ENCODE measurements around the gene ACACA. TPM values are rescaled to one million over a fixed set of nuclear protein-coding genes. Genes with fewer than 3 reads are reported as not detected.
A peak's percentile ranks its signal among the peaks of the same experiment; 100 is the strongest.

Gene ACACA
- total and polyA plus RNA-seq, 2 donors from 2014 or later = 13.8 to 34.9 TPM

GRCh38 chr17:37096071-37096470 is 310.6 kb downstream of the ACACA start:
- no peaks in the 10 kb centered on the region for H3K9me3 ChIP-seq (ENCODE audit: control insufficient read depth in 2 of 3, insufficient read depth in 1 of 3, low read length in 3 of 3)
- DNase-seq (no peak), FAIRE-seq (no peak)
- intact Hi-C loops (cut with DNase I) = no loop called here
- no peak overlapping the region for H3K4me3 ChIP-seq (ENCODE audit: low read length in 3 of 3)
- H3K9ac ChIP-seq (ENCODE audit: low read length in 3 of 3) = no peak overlapping the region
- H3K4me1 ChIP-seq (ENCODE audit: control insufficient read depth in 2 of 3, insufficient read depth in 2 of 3, low read depth in 1 of 3, low read length in 3 of 3) = no peaks in the 10 kb centered on the region
- H3K27me3 ChIP-seq (ENCODE audit: control insufficient read depth, insufficient read depth, low read length) = no peaks in the 10 kb centered on the region
- no peak for TF ChIP-seq CTCF (IDR thresholded peaks at IDR 0.05; ENCODE audit: borderline replicate concordance, extremely low read depth, insufficient read depth)
- H3K27ac ChIP-seq (ENCODE audit: low read depth in 2 of 2, low read length in 2 of 2) = no peak overlapping the region
- H3K36me3 ChIP-seq (ENCODE audit: control insufficient read depth in 2 of 3, insufficient read depth in 3 of 3, low read length in 3 of 3) = peaks cover 0 to 13% (median 12%) of the 10 kb centered on the region in 3 donors

GRCh38 chr17:37094391-37094790 is 312.2 kb downstream of the ACACA start:
- Histone ChIP-seq H3K4me3 (ENCODE audit: low read length in 3 of 3) (no peak overlapping the region), H3K36me3 (ENCODE audit: control insufficient read depth in 2 of 3, insufficient read depth in 3 of 3, low read length in 3 of 3) (peaks cover 0 to 13% (median 12%) of the 10 kb centered on the region in 3 donors), H3K27ac (ENCODE audit: low read depth in 2 of 2, low read length in 2 of 2) (no peak overlapping the region), H3K4me1 (ENCODE audit: control insufficient read depth in 2 of 3, insufficient read depth in 2 of 3, low read depth in 1 of 3, low read length in 3 of 3) (peaks cover 0 to 2% (median 2%) of the 10 kb centered on the region in 3 donors), H3K9ac (ENCODE audit: low read length in 3 of 3) (no peak overlapping the region), H3K27me3 (ENCODE audit: control insufficient read depth, insufficient read depth, low read length) (no peaks in the 10 kb centered on the region), H3K9me3 (ENCODE audit: control insufficient read depth in 2 of 3, insufficient read depth in 1 of 3, low read length in 3 of 3) (no peaks in the 10 kb centered on the region)
- intact Hi-C loops (cut with DNase I) = no loop called here
- TF ChIP-seq CTCF (IDR thresholded peaks at IDR 0.05; ENCODE audit: borderline replicate concordance, extremely low read depth, insufficient read depth) = no peak
- DNase-seq (no peak), FAIRE-seq (no peak)

GRCh38 chr17:37092701-37093100 is 313.9 kb downstream of the ACACA start:
- intact Hi-C loops (cut with DNase I) = no loop called here
- TF ChIP-seq CTCF (IDR thresholded peaks at IDR 0.05; ENCODE audit: borderline replicate concordance, extremely low read depth, insufficient read depth) = no peak
- DNase-seq (no peak), FAIRE-seq (no peak)
- H3K27ac ChIP-seq (ENCODE audit: low read depth in 2 of 2, low read length in 2 of 2) = no peak overlapping the region
- H3K9ac ChIP-seq (ENCODE audit: low read length in 3 of 3) = no peak overlapping the region
- H3K4me1 ChIP-seq (ENCODE audit: control insufficient read depth in 2 of 3, insufficient read depth in 2 of 3, low read depth in 1 of 3, low read length in 3 of 3) = peaks cover 2 to 8% (median 4%) of the 10 kb centered on the region in 3 donors
- no peaks in the 10 kb centered on the region for H3K27me3 ChIP-seq (ENCODE audit: control insufficient read depth, insufficient read depth, low read length)
- no peak overlapping the region for H3K4me3 ChIP-seq (ENCODE audit: low read length in 3 of 3)
- peaks cover 0 to 13% (median 12%) of the 10 kb centered on the region in 3 donors for H3K36me3 ChIP-seq (ENCODE audit: control insufficient read depth in 2 of 3, insufficient read depth in 3 of 3, low read length in 3 of 3)
- H3K9me3 ChIP-seq (ENCODE audit: control insufficient read depth in 2 of 3, insufficient read depth in 1 of 3, low read length in 3 of 3) = no peaks in the 10 kb centered on the region

GRCh38 chr17:37092071-37092470 is 314.6 kb downstream of the ACACA start:
- TF ChIP-seq CTCF (IDR thresholded peaks at IDR 0.05; ENCODE audit: borderline replicate concordance, extremely low read depth, insufficient read depth) = no peak
- FAIRE-seq = no peak
- DNase-seq = no peak
- intact Hi-C loops (cut with DNase I) = no loop called here
- Histone ChIP-seq H3K36me3 (ENCODE audit: control insufficient read depth in 2 of 3, insufficient read depth in 3 of 3, low read length in 3 of 3) (peaks cover 0 to 12% (median 7%) of the 10 kb centered on the region in 3 donors), H3K9me3 (ENCODE audit: control insufficient read depth in 2 of 3, insufficient read depth in 1 of 3, low read length in 3 of 3) (no peaks in the 10 kb centered on the region), H3K4me1 (ENCODE audit: control insufficient read depth in 2 of 3, insufficient read depth in 2 of 3, low read depth in 1 of 3, low read length in 3 of 3) (peaks cover 2 to 8% (median 4%) of the 10 kb centered on the region in 3 donors), H3K9ac (ENCODE audit: low read length in 3 of 3) (no peak overlapping the region), H3K27ac (ENCODE audit: low read depth in 2 of 2, low read length in 2 of 2) (peak overlapping the region; percentile 17 to 24), H3K4me3 (ENCODE audit: low read length in 3 of 3) (no peak overlapping the region), H3K27me3 (ENCODE audit: control insufficient read depth, insufficient read depth, low read length) (no peaks in the 10 kb centered on the region)

Measured in kidney (tissue), 14 donors.